Parathyroid adenoma (tissue), 2 donors: Measurements from ENCODE around the gene ATP1A1.

Experiments used
- H2AFZ ChIP-seq: fragments of 300-600 bp; sonication (generic); one replicate; pipeline ENCODE4 v1.7.0; 2017; ENCODE audit warnings: antibody characterized with exemption, mild to moderate bottlenecking
- H3K27ac ChIP-seq: fragments of 300-600 bp; sonication (generic); one replicate; pipeline ENCODE4 v1.7.0; 2017
- H3K27me3 ChIP-seq: fragments of 300-600 bp; sonication (generic); one replicate; pipeline ENCODE4 v1.7.0; 2017; ENCODE audit warnings: low read length; ENCODE audit not compliant: control insufficient read depth, insufficient read depth
- H3K36me3 ChIP-seq: fragments of 300-600 bp; sonication (generic); one replicate; pipeline ENCODE4 v1.7.0; 2017; ENCODE audit warnings: low read length; ENCODE audit not compliant: control insufficient read depth, insufficient read depth
- H3K4me1 ChIP-seq: fragments of 300-600 bp; sonication (generic); one replicate; pipeline ENCODE4 v1.7.0; 2017; ENCODE audit warnings: control low read depth
- H3K4me2 ChIP-seq: fragments of 300-600 bp; sonication (generic); one replicate; pipeline ENCODE4 v1.7.0; 2017; ENCODE audit warnings: low read length
- H3K4me3 ChIP-seq: fragments of 300-600 bp; sonication (generic); one replicate; pipeline ENCODE4 v1.7.0; 2017; ENCODE audit warnings: low read depth, low read length
- H3K79me2 ChIP-seq: fragments of 300-600 bp; sonication (generic); one replicate; pipeline ENCODE4 v1.7.0; 2017; ENCODE audit warnings: control low read depth
- H3K9ac ChIP-seq: fragments of 300-600 bp; sonication (generic); one replicate; pipeline ENCODE4 v1.7.0; 2017; ENCODE audit warnings: mild to moderate bottlenecking
- H3K9me3 ChIP-seq: fragments of 300-600 bp; sonication (generic); one replicate; pipeline ENCODE4 v1.7.0; 2017; ENCODE audit warnings: low read length; ENCODE audit not compliant: control insufficient read depth
- TF ChIP-seq, protein P1 (sequence below): fragments of 300-600 bp; sonication (generic); IDR thresholded peaks from one replicate; pipeline ENCODE4 v1.7.0; 2017; ENCODE audit warnings: antibody characterized with exemption, mild to moderate bottlenecking
- donor health status: primary hyperparathyroidism.

ATP1A1 gene

DNA sequence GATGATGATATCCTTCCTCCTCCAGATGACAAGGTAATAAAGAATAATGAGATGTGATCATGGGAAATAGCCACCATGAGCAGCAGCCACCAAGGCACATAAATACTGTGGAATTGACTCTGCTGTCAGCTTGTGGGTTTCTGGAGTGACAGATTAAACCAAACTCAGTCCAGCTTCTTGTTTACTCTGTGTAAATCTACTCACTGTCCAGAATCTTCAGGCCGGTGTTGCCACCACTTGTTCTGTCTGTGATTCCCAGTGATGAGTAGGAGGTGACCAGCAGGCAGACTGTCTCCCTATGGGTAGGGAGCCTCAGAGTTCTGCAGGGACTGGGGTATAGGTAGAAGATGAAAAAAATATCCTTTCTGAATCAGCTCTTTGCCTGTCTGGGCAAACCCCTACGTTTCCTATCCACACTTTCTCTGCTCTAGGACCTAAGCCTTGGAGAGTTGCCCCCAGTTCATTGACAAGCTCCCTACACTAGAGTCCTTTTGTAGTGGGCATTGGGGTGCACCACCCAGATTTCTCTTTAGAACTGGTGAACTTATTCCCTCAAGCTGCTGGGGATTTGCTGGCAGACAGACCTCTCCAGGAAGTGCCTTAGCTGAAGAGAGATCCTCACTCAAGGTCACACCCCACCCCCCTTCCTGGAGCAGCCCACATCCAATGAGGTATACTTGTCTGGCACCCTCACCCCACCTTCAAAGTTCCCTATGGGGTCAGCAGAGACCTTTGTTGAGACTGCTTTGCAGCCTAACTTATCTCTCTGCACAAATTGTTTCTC is 47.6 kb downstream of the ATP1A1 start:
- H3K36me3 ChIP-seq, result no peaks in the 10 kb centered on the region
- H3K27ac ChIP-seq, result no peak overlapping the region

GRCh38 chr1:116424438-116424837 is 51.4 kb downstream of the ATP1A1 start:
- Histone ChIP-seq H2AFZ (no peak overlapping the region), H3K36me3 (no peaks in the 10 kb centered on the region), H3K27me3 (no peaks in the 10 kb centered on the region), H3K27ac (no peak overlapping the region), H3K4me3 (no peak overlapping the region), H3K9me3 (no peaks in the 10 kb centered on the region), H3K4me2 (no peak overlapping the region), H3K4me1 (no peaks in the 10 kb centered on the region), H3K9ac (no peak overlapping the region), H3K79me2 (no peaks in the 10 kb centered on the region)
- TF ChIP-seq, protein P1, sequence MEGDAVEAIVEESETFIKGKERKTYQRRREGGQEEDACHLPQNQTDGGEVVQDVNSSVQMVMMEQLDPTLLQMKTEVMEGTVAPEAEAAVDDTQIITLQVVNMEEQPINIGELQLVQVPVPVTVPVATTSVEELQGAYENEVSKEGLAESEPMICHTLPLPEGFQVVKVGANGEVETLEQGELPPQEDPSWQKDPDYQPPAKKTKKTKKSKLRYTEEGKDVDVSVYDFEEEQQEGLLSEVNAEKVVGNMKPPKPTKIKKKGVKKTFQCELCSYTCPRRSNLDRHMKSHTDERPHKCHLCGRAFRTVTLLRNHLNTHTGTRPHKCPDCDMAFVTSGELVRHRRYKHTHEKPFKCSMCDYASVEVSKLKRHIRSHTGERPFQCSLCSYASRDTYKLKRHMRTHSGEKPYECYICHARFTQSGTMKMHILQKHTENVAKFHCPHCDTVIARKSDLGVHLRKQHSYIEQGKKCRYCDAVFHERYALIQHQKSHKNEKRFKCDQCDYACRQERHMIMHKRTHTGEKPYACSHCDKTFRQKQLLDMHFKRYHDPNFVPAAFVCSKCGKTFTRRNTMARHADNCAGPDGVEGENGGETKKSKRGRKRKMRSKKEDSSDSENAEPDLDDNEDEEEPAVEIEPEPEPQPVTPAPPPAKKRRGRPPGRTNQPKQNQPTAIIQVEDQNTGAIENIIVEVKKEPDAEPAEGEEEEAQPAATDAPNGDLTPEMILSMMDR, result no peak

More for the DNA sequence above, 47.6 kb downstream of the ATP1A1 start:
- Histone ChIP-seq H3K4me2 (no peak overlapping the region), H3K4me3 (no peak overlapping the region), H3K4me1 (peaks cover 3% of the 10 kb centered on the region), H2AFZ (no peak overlapping the region), H3K27me3 (no peaks in the 10 kb centered on the region), H3K9ac (no peak overlapping the region), H3K9me3 (no peaks in the 10 kb centered on the region), H3K79me2 (peaks cover 3% of the 10 kb centered on the region)
- TF ChIP-seq, protein P1, result no peak

DNA sequence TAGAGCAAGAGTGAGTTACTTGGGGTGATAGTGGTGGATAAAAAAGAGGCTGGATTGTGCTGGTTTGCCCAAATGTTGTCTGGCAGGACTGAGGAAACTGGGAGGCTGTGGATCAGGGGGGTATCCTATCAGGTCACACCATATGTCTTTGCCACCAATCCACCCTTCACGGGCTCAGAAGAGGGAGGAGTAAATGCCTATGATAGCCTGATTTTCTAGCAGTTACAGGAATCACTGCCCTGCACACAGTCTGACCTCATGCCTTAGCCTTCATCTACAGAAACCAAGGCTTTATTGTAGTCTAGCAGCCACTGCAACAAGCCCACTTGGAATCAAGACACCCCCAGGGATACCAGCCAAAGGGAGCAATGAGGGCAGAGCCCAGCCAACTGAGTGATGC is 51.8 kb downstream of the ATP1A1 start:
- H3K36me3 ChIP-seq, result no peaks in the 10 kb centered on the region
- H3K9me3 ChIP-seq, result no peaks in the 10 kb centered on the region
- H3K27me3 ChIP-seq, result no peaks in the 10 kb centered on the region
- H2AFZ ChIP-seq, result no peak overlapping the region
- H3K4me3 ChIP-seq, result no peak overlapping the region
- H3K4me2 ChIP-seq, result no peak overlapping the region
- TF ChIP-seq, protein P1, result no peak
- no peak overlapping the region for H3K27ac ChIP-seq
- no peak overlapping the region for H3K9ac ChIP-seq
- no peaks in the 10 kb centered on the region for H3K79me2 ChIP-seq
- no peaks in the 10 kb centered on the region for H3K4me1 ChIP-seq

DNA sequence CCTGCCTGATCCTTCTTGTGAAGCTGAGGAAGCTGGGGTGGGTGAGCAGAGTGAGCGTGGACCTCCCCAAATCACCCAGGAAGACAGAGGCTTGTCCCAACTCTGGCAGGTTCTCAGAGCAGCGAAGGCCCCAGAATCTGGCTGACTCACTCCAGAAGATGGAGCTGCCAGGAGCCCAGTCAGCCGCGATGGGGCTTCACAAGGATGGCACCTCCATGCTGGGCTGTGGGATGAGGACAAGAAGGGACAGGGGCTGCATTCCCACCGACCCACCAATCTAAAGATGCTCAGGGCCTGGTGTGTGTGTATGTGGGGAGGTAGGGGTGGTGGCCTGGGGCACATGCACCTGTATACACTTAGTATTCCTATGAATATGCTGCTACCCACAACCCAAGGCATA is 52.9 kb downstream of the ATP1A1 start:
- no peaks in the 10 kb centered on the region for H3K79me2 ChIP-seq
- H3K36me3 ChIP-seq, result no peaks in the 10 kb centered on the region
- H3K4me3 ChIP-seq, result no peak overlapping the region
- H2AFZ ChIP-seq, result no peak overlapping the region
- H3K9me3 ChIP-seq, result no peaks in the 10 kb centered on the region
- no peak overlapping the region for H3K27ac ChIP-seq
- no peak overlapping the region for H3K4me2 ChIP-seq
- TF ChIP-seq, protein P1, result no peak
- H3K9ac ChIP-seq, result no peak overlapping the region
- no peaks in the 10 kb centered on the region for H3K4me1 ChIP-seq
- H3K27me3 ChIP-seq, result no peaks in the 10 kb centered on the region

- Histone ChIP-seq H3K4me1 (no peaks in the 10 kb centered on the region), H3K9ac (no peak overlapping the region), H3K79me2 (no peaks in the 10 kb centered on the region), H3K27ac (no peak overlapping the region), H3K27me3 (no peaks in the 10 kb centered on the region), H3K4me2 (no peak overlapping the region), H3K36me3 (no peaks in the 10 kb centered on the region), H2AFZ (no peak overlapping the region), H3K9me3 (no peaks in the 10 kb centered on the region), H3K4me3 (no peak overlapping the region)
- TF ChIP-seq, protein P1, result no peak
These were observed 53.4 kb downstream of the ATP1A1 start for GRCh38 chr1:116426401-116426800.
